Activated CD8-positive, alpha-beta T cell treated with anti-CD3 and anti-CD28 coated beads, Interleukin-2, amount 10 ng/mL, durations not matched to agents 7 days and 5 days (primary cell): Measurements from ENCODE around the gene THADA. TPM values are rescaled to one million over a fixed set of nuclear protein-coding genes. Genes with fewer than 3 reads are reported as not detected.

ENCODE experiments used
- ATAC-seq: fragments of 150-1000 bp; cut with Tn5 transposase; one replicate; pipeline ENCODE4 v1.10.0; 2021; ENCODE audit warnings: moderate library complexity
- CTCF ChIA-PET: fragments of 350-600 bp; sonication (Branson Sonifier 250); formaldehyde crosslinking; loops from one replicate; lab custom pipeline; 2021; ENCODE audit warnings: antibody characterized with exemption; lab: Charles Lee
- POLR2A ChIA-PET: fragments of 350-600 bp; sonication (Branson Sonifier 250); formaldehyde crosslinking; loops from one replicate; lab custom pipeline; 2021; ENCODE audit warnings: antibody characterized with exemption; lab: Charles Lee
- DNase-seq: peaks from one replicate; pipeline ENCODE4 v3.0.0-alpha.2; 2020
- H3K27ac Mint-ChIP-seq: one replicate; pipeline ENCODE4 v1.8.0; 2021; ENCODE audit warnings: mild to moderate bottlenecking, mixed read lengths
- H3K27me3 Mint-ChIP-seq: one replicate; pipeline ENCODE4 v1.8.0; 2021; ENCODE audit warnings: low read depth, mixed read lengths
- H3K36me3 Mint-ChIP-seq: one replicate; pipeline ENCODE4 v1.8.0; 2021; ENCODE audit warnings: low read depth, mixed read lengths
- H3K4me1 Mint-ChIP-seq: one replicate; pipeline ENCODE4 v1.8.0; 2021; ENCODE audit warnings: low read depth, mixed read lengths
- H3K4me3 Mint-ChIP-seq: one replicate; pipeline ENCODE4 v1.8.0; 2021; ENCODE audit warnings: mild to moderate bottlenecking, mixed read lengths
- H3K9me3 Mint-ChIP-seq: one replicate; pipeline ENCODE4 v1.8.0; 2022; ENCODE audit warnings: mixed read lengths; ENCODE audit not compliant: insufficient read depth
- total RNA-seq, 2 experiments: library from RNA; stranded (reverse); gene quantifications; one replicate each; pipeline ENCODE4 v1.2.3, GENCODE V29; 2021

The THADA gene
- total RNA-seq, 2 experiments from 2014 or later, result 27.0 to 31.9 TPM

- Mint-ChIP-seq H3K9me3 (no peaks in the 10 kb centered on the region), H3K4me1 (no peaks in the 10 kb centered on the region), H3K36me3 (no peaks in the 10 kb centered on the region), H3K27ac (no peak overlapping the region), H3K4me3 (no peak overlapping the region), H3K27me3 (no peaks in the 10 kb centered on the region)
- DNase-seq (no peak), ATAC-seq (no peak)
- ChIA-PET CTCF (no interaction called here), POLR2A (no interaction called here)
These were observed 245.9 kb downstream of the THADA start for GRCh38 chr2:43349904-43350303.

DNA sequence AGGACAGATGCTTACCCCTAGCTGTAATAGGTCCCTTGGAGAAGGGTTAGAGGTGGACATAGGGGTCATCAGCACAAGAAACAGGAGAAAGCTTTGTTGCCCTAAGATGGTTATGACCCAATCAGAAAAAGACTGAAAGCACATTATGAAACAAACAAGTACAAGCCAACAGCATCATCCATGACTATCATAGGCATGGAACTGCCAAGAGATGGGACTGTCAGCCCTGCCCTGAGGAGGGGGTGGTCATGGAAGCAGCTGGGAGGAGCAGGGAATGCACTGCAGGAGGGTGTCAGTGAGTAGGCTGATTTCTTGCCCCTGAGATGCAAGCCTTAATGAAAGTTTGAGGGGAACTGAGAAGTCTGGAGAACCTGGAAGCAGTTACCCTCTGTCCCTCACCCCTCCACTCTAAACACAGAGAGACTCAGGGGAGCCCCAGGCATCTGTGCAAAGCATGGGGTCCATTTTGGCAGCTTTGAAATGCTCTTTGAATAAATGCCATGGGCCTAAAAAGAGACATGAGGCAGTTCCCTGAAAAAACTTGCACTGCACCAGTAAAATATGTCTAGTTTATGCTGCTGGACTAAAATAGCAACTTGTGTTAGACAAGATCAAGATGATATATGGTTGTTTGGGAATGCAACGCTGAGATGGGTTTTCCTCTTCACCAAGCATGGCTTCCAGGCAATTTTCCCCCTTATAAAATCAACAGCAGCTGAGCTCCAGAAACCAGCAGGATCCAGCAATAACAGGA is 246.8 kb downstream of the THADA start:
- Mint-ChIP-seq H3K27me3 (no peaks in the 10 kb centered on the region), H3K36me3 (no peaks in the 10 kb centered on the region), H3K9me3 (no peaks in the 10 kb centered on the region), H3K4me3 (no peak overlapping the region), H3K4me1 (no peaks in the 10 kb centered on the region), H3K27ac (no peak overlapping the region)
- DNase-seq (no peak), ATAC-seq (no peak)
- ChIA-PET POLR2A (no interaction called here), CTCF (no interaction called here)

- ATAC-seq, result no peak
- POLR2A ChIA-PET, result no interaction called here
- Mint-ChIP-seq H3K27ac (no peak overlapping the region), H3K4me1 (no peaks in the 10 kb centered on the region), H3K36me3 (no peaks in the 10 kb centered on the region), H3K27me3 (no peaks in the 10 kb centered on the region), H3K4me3 (no peak overlapping the region), H3K9me3 (no peaks in the 10 kb centered on the region)
- CTCF ChIA-PET, result no interaction called here
- DNase-seq, result no peak
These were observed 248.1 kb downstream of the THADA start for GRCh38 chr2:43347746-43348145.

DNA sequence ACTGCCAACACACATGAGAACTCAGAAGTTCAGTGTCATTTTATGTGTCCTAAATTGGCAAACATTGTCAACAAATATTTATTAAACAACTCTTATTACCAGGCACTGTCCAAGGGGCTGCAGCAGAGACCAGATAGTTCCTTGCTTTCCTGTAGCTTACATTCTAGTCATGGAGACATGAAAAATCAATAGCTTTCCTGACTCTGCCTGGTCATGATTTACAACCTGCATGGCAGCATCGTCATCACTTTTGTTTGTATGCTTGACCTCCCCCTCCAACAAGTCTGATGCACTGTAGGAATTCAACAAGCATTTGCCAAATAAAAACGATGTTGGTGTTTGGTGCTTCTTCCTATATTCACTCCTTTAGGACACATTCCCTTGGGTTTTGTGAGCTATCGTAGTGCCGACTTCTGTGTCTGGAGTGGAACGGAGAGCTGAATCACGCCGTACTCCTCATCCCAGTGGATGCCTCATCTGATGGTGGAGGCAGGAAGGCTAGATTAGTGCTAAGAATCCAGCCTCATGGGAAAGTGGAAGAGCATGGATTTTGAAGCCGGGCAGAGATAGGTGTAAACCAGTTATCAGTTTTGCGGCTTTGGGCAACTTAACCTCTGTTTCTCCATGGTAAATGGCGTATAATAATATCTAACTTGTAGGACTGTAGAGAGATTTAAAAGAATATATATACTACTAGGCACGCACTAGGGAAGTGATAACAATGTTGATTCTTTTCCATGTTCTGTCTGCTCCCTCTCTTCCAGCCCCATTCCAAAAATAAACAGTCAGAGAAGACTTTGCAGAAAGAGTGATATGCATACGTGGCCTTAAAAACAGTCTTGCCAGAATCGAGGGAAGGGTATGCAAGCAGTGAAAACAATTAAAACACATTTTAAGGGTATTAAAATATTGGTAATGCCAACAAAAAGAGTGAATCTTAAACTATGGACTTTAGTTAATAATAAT is 249.0 kb downstream of the THADA start:
- ATAC-seq, result no peak
- CTCF ChIA-PET, result interaction anchor here (1.0 kb wide), 1 partner anchor 78 kb away, joined by 3 read pairs; no protein-coding TSS in a partner anchor
- no peak for DNase-seq
- no peak overlapping the region for H3K27ac Mint-ChIP-seq
- no peaks in the 10 kb centered on the region for H3K9me3 Mint-ChIP-seq
- H3K36me3 Mint-ChIP-seq, result no peaks in the 10 kb centered on the region
- H3K27me3 Mint-ChIP-seq, result no peaks in the 10 kb centered on the region
- no peaks in the 10 kb centered on the region for H3K4me1 Mint-ChIP-seq
- H3K4me3 Mint-ChIP-seq, result no peak overlapping the region
- POLR2A ChIA-PET, result no interaction called here

DNA sequence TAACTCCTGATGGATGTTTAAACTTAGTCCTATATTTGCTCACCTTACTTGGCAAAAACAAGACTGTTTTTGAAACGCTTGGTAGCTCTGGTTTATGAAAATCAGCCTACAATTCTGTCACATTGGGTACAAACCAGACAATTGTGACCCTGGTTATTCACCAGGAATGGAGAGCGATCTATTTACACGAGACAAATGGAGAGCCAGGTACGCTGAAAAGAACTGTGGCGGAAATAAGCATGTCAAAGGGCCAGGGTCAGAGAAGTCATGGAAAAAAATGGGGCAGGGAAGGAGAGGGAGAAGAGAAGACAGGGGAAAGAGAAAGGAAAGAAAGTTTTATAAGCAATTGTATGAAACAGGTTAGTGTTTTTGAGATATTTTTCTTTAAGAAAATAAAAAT is 250.0 kb downstream of the THADA start:
- no peak overlapping the region for H3K27ac Mint-ChIP-seq
- H3K27me3 Mint-ChIP-seq, result no peaks in the 10 kb centered on the region
- DNase-seq (no peak), ATAC-seq (no peak)
- no peaks in the 10 kb centered on the region for H3K4me1 Mint-ChIP-seq
- no peaks in the 10 kb centered on the region for H3K36me3 Mint-ChIP-seq
- CTCF ChIA-PET, result interaction anchor here (0.6 kb wide), 1 partner anchor 81 kb away, joined by 3 read pairs; no protein-coding TSS in a partner anchor
- no peaks in the 10 kb centered on the region for H3K9me3 Mint-ChIP-seq
- no peak overlapping the region for H3K4me3 Mint-ChIP-seq
- POLR2A ChIA-PET, result no interaction called here

- POLR2A ChIA-PET, result no interaction called here
- Mint-ChIP-seq H3K36me3 (no peaks in the 10 kb centered on the region), H3K9me3 (no peaks in the 10 kb centered on the region), H3K27ac (no peak overlapping the region), H3K4me3 (no peak overlapping the region), H3K4me1 (no peaks in the 10 kb centered on the region), H3K27me3 (no peaks in the 10 kb centered on the region)
- CTCF ChIA-PET, result no interaction called here
- no peak for DNase-seq
- no peak for ATAC-seq
These were observed 250.4 kb downstream of the THADA start for GRCh38 chr2:43345391-43345813.

GRCh38 chr2:43344868-43345373 is 250.9 kb downstream of the THADA start:
- H3K36me3 Mint-ChIP-seq, result no peaks in the 10 kb centered on the region
- ChIA-PET CTCF (no interaction called here), POLR2A (no interaction called here)
- no peak for ATAC-seq
- H3K27ac Mint-ChIP-seq, result no peak overlapping the region
- no peak for DNase-seq
- H3K9me3 Mint-ChIP-seq, result no peaks in the 10 kb centered on the region
- H3K4me3 Mint-ChIP-seq, result no peak overlapping the region
- H3K4me1 Mint-ChIP-seq, result no peaks in the 10 kb centered on the region
- H3K27me3 Mint-ChIP-seq, result no peaks in the 10 kb centered on the region

DNA sequence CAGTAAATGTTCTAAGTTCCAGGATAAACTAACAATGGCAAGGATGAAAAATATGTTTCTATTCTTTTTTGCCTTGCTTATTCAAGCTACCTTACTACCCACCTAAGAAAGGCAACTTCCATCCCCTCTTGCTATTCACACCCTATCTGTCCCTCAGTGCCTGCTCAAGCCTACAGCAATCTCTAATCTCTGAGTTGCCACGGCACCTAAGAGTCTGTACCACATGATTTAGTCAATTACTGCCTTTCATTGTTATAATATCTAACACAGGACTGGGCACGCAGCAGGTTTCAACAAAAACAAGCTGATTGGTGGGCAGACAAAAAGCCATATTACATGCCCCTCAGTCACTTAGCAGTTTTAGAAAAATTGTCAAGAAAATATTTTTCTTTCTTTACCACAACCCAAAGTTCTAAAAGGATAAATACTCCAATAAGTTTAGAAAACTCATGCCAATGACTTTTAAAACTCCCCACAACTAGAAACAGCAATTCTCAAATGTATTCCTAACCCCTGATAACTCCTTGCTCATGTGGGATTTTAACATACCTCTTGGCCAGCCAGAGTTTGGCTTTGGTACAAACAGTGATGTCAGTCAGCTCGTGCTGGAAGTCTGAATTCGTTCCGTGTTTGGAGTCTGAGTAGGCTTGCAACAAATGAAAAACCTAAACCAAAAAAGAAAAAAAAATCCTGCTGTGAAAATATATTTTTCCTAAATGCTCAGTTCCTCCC is 252.1 kb downstream of the THADA start:
- ChIA-PET POLR2A (no interaction called here), CTCF (no interaction called here)
- no peaks in the 10 kb centered on the region for H3K27me3 Mint-ChIP-seq
- no peak overlapping the region for H3K27ac Mint-ChIP-seq
- peaks cover 4% of the 10 kb centered on the region for H3K36me3 Mint-ChIP-seq
- DNase-seq (no peak), ATAC-seq (no peak)
- no peaks in the 10 kb centered on the region for H3K4me1 Mint-ChIP-seq
- H3K4me3 Mint-ChIP-seq, result no peak overlapping the region
- no peaks in the 10 kb centered on the region for H3K9me3 Mint-ChIP-seq

- DNase-seq, result no peak
- H3K9me3 Mint-ChIP-seq, result no peaks in the 10 kb centered on the region
- no peak overlapping the region for H3K27ac Mint-ChIP-seq
- H3K4me3 Mint-ChIP-seq, result no peak overlapping the region
- no peaks in the 10 kb centered on the region for H3K27me3 Mint-ChIP-seq
- peaks cover 9% of the 10 kb centered on the region for H3K36me3 Mint-ChIP-seq
- ChIA-PET POLR2A (no interaction called here), CTCF (interaction anchor here (0.6 kb wide), 1 partner anchor 240 kb away, joined by 3 read pairs; no protein-coding TSS in a partner anchor)
- H3K4me1 Mint-ChIP-seq, result no peaks in the 10 kb centered on the region
- ATAC-seq, result no peak
These were observed 253.7 kb downstream of the THADA start for GRCh38 chr2:43341959-43342757.

DNA sequence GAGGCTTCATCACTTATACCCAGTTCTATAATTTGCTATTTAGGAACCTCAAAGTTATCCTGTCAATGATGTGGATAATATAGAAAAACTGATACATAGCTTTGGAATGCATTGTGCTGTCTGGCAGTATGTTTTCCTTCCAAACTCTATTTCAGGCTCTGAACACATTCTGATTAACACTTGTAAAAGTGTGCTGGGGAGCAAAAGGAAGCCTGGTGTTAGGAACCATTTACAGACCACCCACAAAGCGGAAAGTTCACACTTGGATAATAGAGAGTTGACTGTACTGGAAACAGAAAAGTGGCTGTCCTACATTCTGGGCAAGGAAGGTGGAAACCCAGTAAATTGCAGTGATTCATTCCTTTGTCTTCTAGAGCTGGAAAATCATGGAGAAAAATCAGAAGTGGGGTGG is 254.9 kb downstream of the THADA start:
- no peak overlapping the region for H3K4me3 Mint-ChIP-seq
- peaks cover 5% of the 10 kb centered on the region for H3K4me1 Mint-ChIP-seq
- H3K27me3 Mint-ChIP-seq, result no peaks in the 10 kb centered on the region
- no peak overlapping the region for H3K27ac Mint-ChIP-seq
- CTCF ChIA-PET, result no interaction called here
- POLR2A ChIA-PET, result interaction anchor here (0.6 kb wide), 1 partner anchor 32 kb away, joined by 3 read pairs; no protein-coding TSS in a partner anchor
- no peaks in the 10 kb centered on the region for H3K9me3 Mint-ChIP-seq
- H3K36me3 Mint-ChIP-seq, result peaks cover 9% of the 10 kb centered on the region
- DNase-seq (no peak), ATAC-seq (no peak)

- no peak for DNase-seq
- H3K4me1 Mint-ChIP-seq, result peaks cover 5% of the 10 kb centered on the region
- H3K9me3 Mint-ChIP-seq, result no peaks in the 10 kb centered on the region
- CTCF ChIA-PET, result no interaction called here
- ATAC-seq, result no peak
- no peaks in the 10 kb centered on the region for H3K27me3 Mint-ChIP-seq
- POLR2A ChIA-PET, result no interaction called here
- H3K4me3 Mint-ChIP-seq, result no peak overlapping the region
- no peak overlapping the region for H3K27ac Mint-ChIP-seq
- H3K36me3 Mint-ChIP-seq, result peaks cover 10% of the 10 kb centered on the region
These were observed 255.8 kb downstream of the THADA start for GRCh38 chr2:43340066-43340465.
